H1 (cell line): ENCODE measurements around the gene ANO9. TPM values are rescaled to one million over a fixed set of nuclear protein-coding genes. Genes with fewer than 3 reads are reported as not detected.

Experiments used
- CTCF ChIA-PET: fragments of 300-600 bp; sonication (Branson Sonifier 250); formaldehyde crosslinking; loops from one replicate; lab custom pipeline; 2021; ENCODE audit not compliant: partially characterized antibody; lab: Charles Lee
- POLR2A ChIA-PET: fragments of 300-600 bp; sonication (Branson Sonifier 250); formaldehyde crosslinking; loops from one replicate; lab custom pipeline; 2021; ENCODE audit warnings: inconsistent platforms; ENCODE audit not compliant: partially characterized antibody; lab: Charles Lee
- DNase-seq, 2 experiments: peaks; one replicate each; pipeline versions ENCODE4 v3.0.0 to v3.0.0-alpha.2; 2010 to 2022; ENCODE audit warnings: low spot score in 2 of 2, low read depth in 1 of 2, mixed read lengths in 1 of 2
- FAIRE-seq: peaks from 2 replicates; lab custom pipeline; 2011; peaks lifted over from hg19 to GRCh38; lab: Jason Lieb, UNC
- H2AFZ ChIP-seq: 2 replicates; pipeline ENCODE4 v1.8.1; 2012; ENCODE audit warnings: low read length, inconsistent platforms
- H2AK5ac ChIP-seq: 2 replicates; pipeline ENCODE4 v1.6.1; 2013; ENCODE audit warnings: low read depth, low read length
- H2BK120ac ChIP-seq: replicated peaks from 2 replicates; pipeline ENCODE3; 2013; ENCODE audit warnings: low read depth, low read length, inconsistent platforms
- H2BK12ac ChIP-seq: 2 replicates; pipeline ENCODE4 v1.6.1; 2013; ENCODE audit warnings: low read depth, low read length
- H2BK15ac ChIP-seq: 2 replicates; pipeline ENCODE4 v1.6.1; 2013; ENCODE audit warnings: low read length
- H2BK20ac ChIP-seq: 2 replicates; pipeline ENCODE4 v1.6.1; 2013; ENCODE audit warnings: low read length
- H2BK5ac ChIP-seq: 2 replicates; pipeline ENCODE4 v1.6.1; 2013; ENCODE audit warnings: low read depth, low read length
- H3K14ac ChIP-seq: 2 replicates; pipeline ENCODE4 v1.6.1; 2013; ENCODE audit warnings: inconsistent platforms; ENCODE audit not compliant: insufficient read length
- H3K18ac ChIP-seq: 2 replicates; pipeline ENCODE4 v1.6.1; 2013; ENCODE audit warnings: low read length; ENCODE audit errors: extremely low read depth
- H3K23ac ChIP-seq: 2 replicates; pipeline ENCODE4 v1.6.1; 2013; ENCODE audit warnings: inconsistent platforms; ENCODE audit not compliant: insufficient read length
- H3K23me2 ChIP-seq: 2 replicates; pipeline ENCODE4 v1.6.1; 2013; ENCODE audit warnings: low read depth, low read length
- H3K27ac ChIP-seq: 2 replicates; pipeline ENCODE4 v1.6.1; 2011; ENCODE audit warnings: low read depth, low read length, inconsistent platforms
- H3K27me3 ChIP-seq, 4 experiments: replicated peaks in 1 of 4; 1 replicate in 1 of 4; 2 replicates in 3 of 4; pipeline versions ENCODE4 v1.6.1 to v1.8.1; 2011 to 2013; ENCODE audit warnings: low read length in 3 of 4, mild to moderate bottlenecking in 3 of 4, inconsistent platforms in 2 of 4, mixed read lengths in 2 of 4, moderate library complexity in 1 of 4; ENCODE audit not compliant: control insufficient read depth in 3 of 4, insufficient read depth in 3 of 4; ENCODE audit errors: extremely low read depth in 1 of 4
- H3K36me3 ChIP-seq, 4 experiments: 2 replicates each; pipeline versions ENCODE4 v1.6.1 to v1.8.1; 2011 to 2013; ENCODE audit warnings: mild to moderate bottlenecking in 4 of 4, low read length in 3 of 4, moderate library complexity in 2 of 4, control low read depth in 1 of 4, inconsistent platforms in 1 of 4; ENCODE audit not compliant: insufficient read depth in 4 of 4, control insufficient read depth in 2 of 4
- H3K4ac ChIP-seq: replicated peaks from 2 replicates; pipeline ENCODE3; 2013; ENCODE audit warnings: low read length, low read depth, mixed read lengths, inconsistent platforms; ENCODE audit not compliant: insufficient read length
- H3K4me1 ChIP-seq, 4 experiments: replicated peaks in 1 of 4; 1 replicate in 1 of 4; 2 replicates in 3 of 4; pipeline versions ENCODE4 v1.6.1 to v1.8.1; 2011 to 2013; ENCODE audit warnings: low read length in 3 of 4, inconsistent platforms in 2 of 4, mixed read lengths in 1 of 4; ENCODE audit not compliant: insufficient read depth in 4 of 4, control insufficient read depth in 3 of 4
- H3K4me2 ChIP-seq, 2 experiments: 2 replicates each; pipeline versions ENCODE4 v1.6.1 to v1.8.1; 2011 to 2013; ENCODE audit warnings: low read depth in 2 of 2, low read length in 2 of 2, control low read depth in 1 of 2, inconsistent platforms in 1 of 2, mild to moderate bottlenecking in 1 of 2; ENCODE audit not compliant: insufficient read depth in 1 of 2
- H3K4me3 ChIP-seq, 4 experiments: fragments of 200-600, 300-600 bp in 1 of 4; sonication (generic), shearing (Covaris generic), sonication (Bioruptor Twin) in 1 of 4; 2 replicates each; pipeline versions ENCODE4 v1.5.1 to v1.8.1; 2011 to 2016; ENCODE audit warnings: low read length in 4 of 4, low read depth in 3 of 4, control low read depth in 2 of 4, inconsistent platforms in 2 of 4, mild to moderate bottlenecking in 2 of 4, mixed read lengths in 1 of 4, moderate library complexity in 1 of 4; ENCODE audit not compliant: insufficient read depth in 2 of 4; ENCODE audit errors: extremely low read depth in 1 of 4
- H3K56ac ChIP-seq: replicated peaks from 2 replicates; pipeline ENCODE3; 2013; ENCODE audit warnings: low read depth, mild to moderate bottlenecking, mixed read lengths, low read length, inconsistent platforms; ENCODE audit not compliant: insufficient read length
- H3K79me1 ChIP-seq: 2 replicates; pipeline ENCODE4 v1.6.1; 2013; ENCODE audit warnings: low read depth, low read length, control low read depth
- H3K79me2 ChIP-seq, 2 experiments: 2 replicates each; pipeline versions ENCODE4 v1.6.1 to v1.8.1; 2012 to 2013; ENCODE audit warnings: low read length in 2 of 2, mild to moderate bottlenecking in 2 of 2, inconsistent platforms in 1 of 2; ENCODE audit not compliant: insufficient read depth in 2 of 2, control insufficient read depth in 1 of 2
- H3K9ac ChIP-seq, 4 experiments: replicated peaks in 1 of 4; 1 replicate in 1 of 4; 2 replicates in 3 of 4; pipeline versions ENCODE4 v1.6.1 to v1.8.1; 2011 to 2013; ENCODE audit warnings: low read depth in 3 of 4, low read length in 3 of 4, control low read depth in 2 of 4, mild to moderate bottlenecking in 2 of 4, moderate library complexity in 2 of 4, inconsistent platforms in 1 of 4; ENCODE audit errors: extremely low read depth in 1 of 4
- H3K9me3 ChIP-seq, 2 experiments: 2 replicates each; pipeline versions ENCODE4 v1.6.1 to v1.8.1; 2012 to 2013; ENCODE audit warnings: mild to moderate bottlenecking in 2 of 2, moderate library complexity in 2 of 2, control low read depth in 1 of 2, inconsistent platforms in 1 of 2, low read depth in 1 of 2, low read length in 1 of 2, mixed read lengths in 1 of 2; ENCODE audit not compliant: insufficient read depth in 2 of 2
- H4K20me1 ChIP-seq, 2 experiments: replicated peaks in 1 of 2; 2 replicates each; pipeline versions ENCODE3 to v1.8.1; 2011 to 2013; ENCODE audit warnings: inconsistent platforms in 2 of 2, low read length in 2 of 2, mild to moderate bottlenecking in 1 of 2; ENCODE audit not compliant: insufficient read depth in 2 of 2, control insufficient read depth in 1 of 2
- H4K5ac ChIP-seq: 2 replicates; pipeline ENCODE4 v1.6.1; 2013; ENCODE audit warnings: low read length, low read depth, mixed read lengths, inconsistent platforms; ENCODE audit not compliant: insufficient read length
- H4K8ac ChIP-seq: 2 replicates; pipeline ENCODE4 v1.8.0; 2013; ENCODE audit warnings: mild to moderate bottlenecking, moderate library complexity, low read length, inconsistent platforms; ENCODE audit not compliant: insufficient read depth; ENCODE audit errors: extremely low read depth
- H4K91ac ChIP-seq: replicated peaks from 2 replicates; pipeline ENCODE3; 2013; ENCODE audit warnings: low read length, mixed read lengths, inconsistent platforms; ENCODE audit not compliant: insufficient read length
- ASH2L ChIP-seq: fragments of 200-600, 300-600 bp; sonication (generic); IDR thresholded peaks from one replicate; pipeline ENCODE4 v1.7.1; 2017; ENCODE audit warnings: low read length
- EZH2 ChIP-seq: fragments of 200-600 bp; sonication (generic); IDR thresholded peaks from 2 replicates; pipeline ENCODE4 v1.7.1; 2012; ENCODE audit warnings: low read depth, mild to moderate bottlenecking, moderate library complexity, low read length, inconsistent platforms; ENCODE audit not compliant: severe bottlenecking
- KDM4A ChIP-seq: IDR thresholded peaks from one replicate; pipeline ENCODE4 v1.7.1; 2012; ENCODE audit warnings: low read depth, mild to moderate bottlenecking, moderate library complexity, low read length, inconsistent platforms; ENCODE audit not compliant: severe bottlenecking
- SRF ChIP-seq: IDR thresholded peaks from 2 replicates; pipeline ENCODE4 v1.6.1; 2011; ENCODE audit warnings: mild to moderate bottlenecking, low read depth, low read length, moderate library complexity
- WGBS, 2 experiments: shearing (Covaris generic) in 1 of 2; methylation state at CpG; one replicate each; pipeline versions ENCODE4 v1.1.6 to v1.1.7; 2013 to 2015; ENCODE audit warnings: low lambda C conversion rate in 2 of 2, mixed read lengths in 2 of 2, inconsistent platforms in 1 of 2, low coverage in 1 of 2, missing lambda C conversion rate in 1 of 2; ENCODE audit not compliant: insufficient replicate concordance in 2 of 2, insufficient coverage in 1 of 2, insufficient read length in 1 of 2; ENCODE audit errors: extremely low coverage in 1 of 2, missing lambda C conversion rate in 1 of 2; 5-methylcytosine and 5-hydroxymethylcytosine counted together
- polyA plus RNA-seq, 7 experiments: library from polyadenylated mRNA; depleted of rRNA in 3 of 7; stranded (reverse) in 5 of 7; unstranded in 2 of 7; fragments of >200 nt in 5 of 7; fragments of 200-250 nt in 2 of 7; gene quantifications; 1 replicate in 5 of 7; 2 replicates in 1 of 7; 4 replicates in 1 of 7; pipeline versions ENCODE4 v1.2.1 to v1.2.3, GENCODE V29; 2011 to 2013; ENCODE audit warnings: missing spikeins in 2 of 7, mixed read lengths in 2 of 7
- total RNA-seq: library from RNA; stranded (reverse); fragmentation: NEBNext Ultra II Directional; extraction: Animal tissue kit (Norgen Biotek cat#: 25700); gene quantifications from 2 replicates; pipeline ENCODE4 v1.2.1, GENCODE V29; 2021
- TF ChIP-seq, protein P1 (sequence below): IDR thresholded peaks from 2 replicates; pipeline ENCODE4 v1.6.1; 2012; ENCODE audit warnings: inconsistent platforms

ANO9 gene
- total and polyA plus RNA-seq, 2 of the 8 experiments (the other 6 are each of a cell fraction or from before 2014, with no cell fraction given): 20.0 to 20.7 TPM

DNA sequence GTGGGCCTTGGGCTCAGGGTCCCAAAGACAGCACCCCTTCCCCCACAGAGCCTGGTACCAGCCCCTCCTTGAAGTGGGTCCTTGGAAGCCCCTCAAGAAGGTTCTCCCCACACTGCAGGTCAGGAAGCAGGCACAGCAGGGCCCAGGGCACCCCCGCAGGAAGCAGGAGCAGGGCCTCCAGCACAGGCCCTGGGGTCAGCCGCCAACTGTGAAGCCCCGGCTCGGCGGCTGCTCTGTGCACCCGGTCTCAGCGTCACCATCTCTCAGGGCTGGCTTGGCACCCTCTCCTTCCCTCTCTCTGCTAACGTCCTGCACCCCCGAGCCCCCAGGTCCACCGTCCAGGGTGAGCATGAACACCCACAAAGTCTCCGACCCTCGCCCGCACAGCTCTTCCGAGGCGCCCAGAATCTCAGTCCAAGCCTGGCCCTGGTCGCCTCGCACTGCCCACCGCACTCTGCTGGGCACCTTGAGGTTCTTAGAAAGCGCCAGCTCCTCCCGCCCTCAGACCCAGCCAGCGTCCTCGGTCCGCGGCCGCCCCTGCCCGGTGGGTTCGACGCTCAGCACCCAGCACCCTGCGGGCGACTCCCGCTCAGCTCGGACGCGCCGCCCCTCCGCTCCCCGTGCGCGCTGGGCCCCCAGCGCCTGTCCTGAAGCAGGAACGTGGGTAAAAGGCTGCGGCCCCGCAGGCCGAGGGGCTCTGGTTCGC is 25.6 kb downstream of the ANO9 start:
- H2BK20ac ChIP-seq: no peak overlapping the region
- peak overlapping the region; percentile 68 to 87 for H3K4me2 ChIP-seq
- WGBS, 2 experiments: 23% methylated on average over 40 of the region's 45 CpGs; no CpG with 5 or more reads in 1 of the 2 experiments
- peak overlapping the region; percentile 54 to 92 (median 62) for H3K4me3 ChIP-seq
- H3K56ac ChIP-seq: no peak overlapping the region
- peaks cover 5 to 7% of the 10 kb centered on the region in 2 experiments for H4K20me1 ChIP-seq
- no peak overlapping the region for H2BK120ac ChIP-seq
- H2AK5ac ChIP-seq: no peak overlapping the region
- peak overlapping the region; percentile 66; the same call in 1 of the 2 replicates for H2BK5ac ChIP-seq
- TF ChIP-seq, protein P1, sequence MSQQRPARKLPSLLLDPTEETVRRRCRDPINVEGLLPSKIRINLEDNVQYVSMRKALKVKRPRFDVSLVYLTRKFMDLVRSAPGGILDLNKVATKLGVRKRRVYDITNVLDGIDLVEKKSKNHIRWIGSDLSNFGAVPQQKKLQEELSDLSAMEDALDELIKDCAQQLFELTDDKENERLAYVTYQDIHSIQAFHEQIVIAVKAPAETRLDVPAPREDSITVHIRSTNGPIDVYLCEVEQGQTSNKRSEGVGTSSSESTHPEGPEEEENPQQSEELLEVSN: peak; percentile 67
- TF ChIP-seq EZH2 (peak; percentile 24), SRF (no peak), KDM4A (peak; percentile 43), ASH2L (peak; percentile 3)
- TF ChIP-seq, all 59 proteins: peak for 4
- Histone ChIP-seq H3K27ac (no peak overlapping the region; the same call in 1 of the 2 replicates), H3K27me3 (peaks cover 0 to 13% (median 4%) of the 10 kb centered on the region in 4 experiments; a peak in 5 of 7 replicates), H4K5ac (no peak overlapping the region), H3K9ac (peak overlapping the region in 2 of 4 experiments; percentile 34 to 55; a peak in 4 of 7 replicates), H3K23me2 (peaks cover 9% of the 10 kb centered on the region; the same call in 1 of the 2 replicates), H3K79me1 (peaks cover 5% of the 10 kb centered on the region), H2AFZ (no peak overlapping the region), H3K9me3 (no peaks in the 10 kb centered on the region), H3K4me1 (peaks cover 0 to 26% (median 16%) of the 10 kb centered on the region in 4 experiments; a peak in 6 of 7 replicates), H2BK15ac (peak overlapping the region; percentile 61; the same call in 1 of the 2 replicates), H3K18ac (peak overlapping the region; percentile 78), H3K4ac (peak overlapping the region; percentile 38), H4K91ac (peak overlapping the region; percentile 56), H3K79me2 (peaks cover 0 to 19% of the 10 kb centered on the region in 2 experiments; a peak in 1 of 4 replicates), H4K8ac (peak overlapping the region; percentile 95; the same call in 1 of the 2 replicates), H3K14ac (no peak overlapping the region), H3K23ac (no peak overlapping the region), H2BK12ac (peak overlapping the region; percentile 60; the same call in 1 of the 2 replicates), H3K36me3 (no peaks in the 10 kb centered on the region)
- POLR2A ChIA-PET: interaction anchor here (0.8 to 5.5 kb wide), 18 partner anchors 11 to 136 kb away, joined by 3 to 41 read pairs (median 3); partner anchors contain the start of genes ANO9, B4GALNT4 and PTDSS2
- CTCF ChIA-PET: interaction anchor here (0.8 to 2.8 kb wide), 9 partner anchors 16 to 192 kb away, joined by 3 to 16 read pairs (median 4); partner anchors contain the start of gene PTDSS2
- no peak for FAIRE-seq
- no peak for DNase-seq
